Glutamatergic neuron (in vitro differentiated cells): ENCODE measurements around the gene GUF1. TPM values are rescaled to one million over a fixed set of nuclear protein-coding genes. Genes with fewer than 3 reads are reported as not detected.
A peak's percentile ranks its signal among the peaks of the same experiment; 100 is the strongest.

Experiments used
- DNase-seq: peaks from one replicate; pipeline ENCODE4 v3.0.0; 2022
- H3K27ac Mint-ChIP-seq: one replicate; pipeline ENCODE4 v1.8.0; 2020; ENCODE audit warnings: mild to moderate bottlenecking, mixed read lengths, inconsistent platforms; ENCODE audit not compliant: unreplicated experiment
- H3K27me3 Mint-ChIP-seq: one replicate; pipeline ENCODE4 v1.8.0; 2020; ENCODE audit warnings: mild to moderate bottlenecking, moderate library complexity, mixed read lengths, inconsistent platforms; ENCODE audit not compliant: unreplicated experiment
- H3K36me3 Mint-ChIP-seq: one replicate; pipeline ENCODE4 v1.8.0; 2020; ENCODE audit warnings: mild to moderate bottlenecking, mixed read lengths, inconsistent platforms; ENCODE audit not compliant: unreplicated experiment
- H3K4me1 Mint-ChIP-seq: one replicate; pipeline ENCODE4 v1.8.0; 2020; ENCODE audit warnings: mild to moderate bottlenecking, low read depth, mixed read lengths, inconsistent platforms; ENCODE audit not compliant: unreplicated experiment
- H3K4me3 Mint-ChIP-seq: one replicate; pipeline ENCODE4 v1.8.0; 2020; ENCODE audit warnings: mild to moderate bottlenecking, mixed read lengths, inconsistent platforms; ENCODE audit not compliant: unreplicated experiment
- H3K9me3 Mint-ChIP-seq: one replicate; pipeline ENCODE4 v1.8.0; 2020; ENCODE audit warnings: mild to moderate bottlenecking, moderate library complexity, mixed read lengths, inconsistent platforms; ENCODE audit not compliant: unreplicated experiment
- CTCF ChIP-seq: fragments of 200-600 bp; sonication (generic); IDR thresholded peaks from one replicate; pipeline ENCODE4 v1.5.0; 2021; ENCODE audit not compliant: partially characterized antibody, unreplicated experiment
- total RNA-seq: library from RNA; stranded (reverse); fragmentation: NEBNext Ultra II Directional; extraction: Animal tissue kit (Norgen Biotek cat#: 25700); gene quantifications from one replicate; pipeline ENCODE4 v1.2.1, GENCODE V29; 2021; ENCODE audit not compliant: unreplicated experiment

Gene GUF1
- total RNA-seq, 1 donor from 2014 or later, result 26.3 TPM

- Mint-ChIP-seq H3K27ac (no peak overlapping the region), H3K9me3 (peaks cover 1% of the 10 kb centered on the region), H3K4me1 (no peaks in the 10 kb centered on the region), H3K27me3 (no peaks in the 10 kb centered on the region), H3K4me3 (no peak overlapping the region), H3K36me3 (no peaks in the 10 kb centered on the region)
- no peak for TF ChIP-seq CTCF
- DNase-seq, result no peak
These were observed 7.6 kb upstream of the GUF1 start for GRCh38 chr4:44670506-44671199.

- Mint-ChIP-seq H3K9me3 (peaks cover 1% of the 10 kb centered on the region), H3K27ac (no peak overlapping the region), H3K27me3 (no peaks in the 10 kb centered on the region), H3K4me1 (no peaks in the 10 kb centered on the region), H3K36me3 (no peaks in the 10 kb centered on the region), H3K4me3 (no peak overlapping the region)
- TF ChIP-seq CTCF, result no peak
- DNase-seq, result no peak
These were observed 6.6 kb upstream of the GUF1 start for GRCh38 chr4:44671636-44672035.

GRCh38 chr4:44674471-44674870, 3.7 kb upstream of the GUF1 start:
- no peak overlapping the region for H3K27ac Mint-ChIP-seq
- no peak for DNase-seq
- no peaks in the 10 kb centered on the region for H3K36me3 Mint-ChIP-seq
- H3K9me3 Mint-ChIP-seq, result peaks cover 5% of the 10 kb centered on the region
- no peak overlapping the region for H3K4me3 Mint-ChIP-seq
- no peaks in the 10 kb centered on the region for H3K27me3 Mint-ChIP-seq
- peaks cover 6% of the 10 kb centered on the region for H3K4me1 Mint-ChIP-seq
- no peak for TF ChIP-seq CTCF

- no peak for TF ChIP-seq CTCF
- H3K27ac Mint-ChIP-seq, result no peak overlapping the region
- no peak for DNase-seq
- H3K27me3 Mint-ChIP-seq, result no peaks in the 10 kb centered on the region
- H3K36me3 Mint-ChIP-seq, result no peaks in the 10 kb centered on the region
- no peak overlapping the region for H3K4me3 Mint-ChIP-seq
- H3K4me1 Mint-ChIP-seq, result peaks cover 7% of the 10 kb centered on the region
- peaks cover 5% of the 10 kb centered on the region for H3K9me3 Mint-ChIP-seq
These were observed 2.9 kb upstream of the GUF1 start for GRCh38 chr4:44675366-44675765.

- TF ChIP-seq CTCF, result no peak
- Mint-ChIP-seq H3K27ac (peak overlapping the region; percentile 94), H3K27me3 (no peaks in the 10 kb centered on the region), H3K36me3 (no peaks in the 10 kb centered on the region), H3K4me3 (peak overlapping the region; percentile 97), H3K9me3 (peaks cover 5% of the 10 kb centered on the region), H3K4me1 (peaks cover 10% of the 10 kb centered on the region)
- DNase-seq, result no peak
These were observed 840 bp downstream of the GUF1 start for GRCh38 chr4:44679060-44679459.
